Liver (tissue), 3 donors: ENCODE measurements around the gene SLC16A7.

ENCODE experiments used
- ATF3 ChIP-seq: IDR thresholded peaks from 2 replicates; pipeline ENCODE4 v1.6.1; 2016; ENCODE audit warnings: antibody characterized with exemption
- EGR1 ChIP-seq, 2 donors: IDR thresholded peaks; 2 replicates each; pipeline ENCODE4 v1.6.1; 2016 to 2018; ENCODE audit warnings: antibody characterized with exemption in 2 of 2, low read depth in 2 of 2
- FOXA1 ChIP-seq: IDR thresholded peaks from 2 replicates; pipeline ENCODE4 v1.6.1; 2016; ENCODE audit warnings: antibody characterized with exemption
- HNF4A ChIP-seq, 2 donors: conservative IDR thresholded peaks; 2 replicates each; pipeline ENCODE4 v1.6.1; 2016; ENCODE audit warnings: antibody characterized with exemption in 2 of 2, mild to moderate bottlenecking in 2 of 2
- HNF4G ChIP-seq: IDR thresholded peaks from 2 replicates; pipeline ENCODE4 v1.6.1; 2016; ENCODE audit warnings: antibody characterized with exemption
- JUND ChIP-seq, 2 donors: IDR thresholded peaks; 2 replicates each; pipeline ENCODE4 v1.6.1; 2016; ENCODE audit warnings: antibody characterized with exemption in 2 of 2
- NR2F2 ChIP-seq: IDR thresholded peaks from 2 replicates; pipeline ENCODE4 v1.6.1; 2016; ENCODE audit warnings: antibody characterized with exemption
- REST ChIP-seq: IDR thresholded peaks from 2 replicates; pipeline ENCODE4 v1.6.1; 2016; ENCODE audit warnings: antibody characterized with exemption, mild to moderate bottlenecking
- SP1 ChIP-seq: IDR thresholded peaks from 2 replicates; pipeline ENCODE4 v1.6.1; 2018; ENCODE audit warnings: antibody characterized with exemption, mild to moderate bottlenecking
- TAF1 ChIP-seq: conservative IDR thresholded peaks from 2 replicates; pipeline ENCODE4 v1.6.1; 2016; ENCODE audit warnings: antibody characterized with exemption, mild to moderate bottlenecking
- YY1 ChIP-seq: IDR thresholded peaks from 2 replicates; pipeline ENCODE4 v1.6.1; 2016; ENCODE audit warnings: antibody characterized with exemption, mild to moderate bottlenecking
- ZBTB33 ChIP-seq: IDR thresholded peaks from 2 replicates; pipeline ENCODE4 v1.6.1; 2016; ENCODE audit warnings: antibody characterized with exemption
- TF ChIP-seq, protein P1 (sequence below): IDR thresholded peaks from 2 replicates; pipeline ENCODE4 v1.6.1; 2016; ENCODE audit warnings: antibody characterized with exemption
- TF ChIP-seq, protein P2 (sequence below): fragments of 150-350 bp; IDR thresholded peaks from 2 replicates; pipeline ENCODE4 v1.5.1; 2017; ENCODE audit warnings: improper control_type of control experiment, low read depth, low read length; ENCODE audit not compliant: missing input control
- donor health status: healthy.
- donor health status: healthy.

GRCh38 chr12:59587710-59588109 is 8.1 kb upstream of the SLC16A7 start:
- TF ChIP-seq, protein P1, sequence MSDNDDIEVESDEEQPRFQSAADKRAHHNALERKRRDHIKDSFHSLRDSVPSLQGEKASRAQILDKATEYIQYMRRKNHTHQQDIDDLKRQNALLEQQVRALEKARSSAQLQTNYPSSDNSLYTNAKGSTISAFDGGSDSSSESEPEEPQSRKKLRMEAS = no peak
- TF ChIP-seq, protein P2, sequence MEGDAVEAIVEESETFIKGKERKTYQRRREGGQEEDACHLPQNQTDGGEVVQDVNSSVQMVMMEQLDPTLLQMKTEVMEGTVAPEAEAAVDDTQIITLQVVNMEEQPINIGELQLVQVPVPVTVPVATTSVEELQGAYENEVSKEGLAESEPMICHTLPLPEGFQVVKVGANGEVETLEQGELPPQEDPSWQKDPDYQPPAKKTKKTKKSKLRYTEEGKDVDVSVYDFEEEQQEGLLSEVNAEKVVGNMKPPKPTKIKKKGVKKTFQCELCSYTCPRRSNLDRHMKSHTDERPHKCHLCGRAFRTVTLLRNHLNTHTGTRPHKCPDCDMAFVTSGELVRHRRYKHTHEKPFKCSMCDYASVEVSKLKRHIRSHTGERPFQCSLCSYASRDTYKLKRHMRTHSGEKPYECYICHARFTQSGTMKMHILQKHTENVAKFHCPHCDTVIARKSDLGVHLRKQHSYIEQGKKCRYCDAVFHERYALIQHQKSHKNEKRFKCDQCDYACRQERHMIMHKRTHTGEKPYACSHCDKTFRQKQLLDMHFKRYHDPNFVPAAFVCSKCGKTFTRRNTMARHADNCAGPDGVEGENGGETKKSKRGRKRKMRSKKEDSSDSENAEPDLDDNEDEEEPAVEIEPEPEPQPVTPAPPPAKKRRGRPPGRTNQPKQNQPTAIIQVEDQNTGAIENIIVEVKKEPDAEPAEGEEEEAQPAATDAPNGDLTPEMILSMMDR = no peak
- TF ChIP-seq REST (no peak), NR2F2 (no peak), SP1 (no peak), TAF1 (no peak), FOXA1 (no peak), HNF4G (no peak), EGR1 (IDR thresholded peaks at IDR 0.05; ENCODE audit: low read depth in 2 of 2) (no peak), JUND (IDR thresholded peaks at IDR 0.05) (no peak), ATF3 (no peak), ZBTB33 (no peak), YY1 (no peak), HNF4A (conservative IDR thresholded peaks at IDR 0.05) (no peak)
